Activated T-cell treated with anti-CD3 and anti-CD28 coated beads for 48 hours (primary cell): ENCODE measurements around the gene CPA3.

Experiments
- DNase-seq: peaks from one replicate; pipeline ENCODE4 v3.0.0-alpha.2; 2020; ENCODE audit warnings: low read depth

The CPA3 gene

DNA sequence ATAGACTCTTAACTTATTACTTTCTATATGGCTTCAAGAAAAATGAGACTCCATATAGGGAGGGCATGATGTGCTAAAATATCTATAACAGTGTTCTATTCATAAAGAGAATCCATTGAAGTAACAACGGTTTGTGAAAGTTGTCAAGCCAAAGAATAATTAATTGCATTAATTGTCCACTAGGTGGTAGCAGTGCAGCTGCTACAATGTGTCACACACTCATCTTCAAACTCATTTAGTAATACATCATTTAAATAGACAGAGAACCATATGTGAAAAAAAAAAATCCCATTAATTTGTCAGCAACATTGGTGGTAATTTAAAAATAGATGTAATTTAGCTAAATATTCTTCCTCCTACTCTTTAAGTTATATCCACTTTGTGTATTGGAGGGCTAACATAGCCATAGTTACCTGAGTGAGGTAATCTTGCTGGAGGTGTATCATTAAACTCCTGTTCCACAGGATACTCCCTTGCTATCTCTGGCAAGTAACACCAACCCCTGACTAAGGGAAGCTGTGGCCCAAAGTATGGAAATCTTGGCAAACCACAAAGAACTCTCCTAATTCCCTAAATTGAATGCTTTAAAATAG lies 3.7 kb upstream of the CPA3 start:
- DNase-seq, result no peak

DNA sequence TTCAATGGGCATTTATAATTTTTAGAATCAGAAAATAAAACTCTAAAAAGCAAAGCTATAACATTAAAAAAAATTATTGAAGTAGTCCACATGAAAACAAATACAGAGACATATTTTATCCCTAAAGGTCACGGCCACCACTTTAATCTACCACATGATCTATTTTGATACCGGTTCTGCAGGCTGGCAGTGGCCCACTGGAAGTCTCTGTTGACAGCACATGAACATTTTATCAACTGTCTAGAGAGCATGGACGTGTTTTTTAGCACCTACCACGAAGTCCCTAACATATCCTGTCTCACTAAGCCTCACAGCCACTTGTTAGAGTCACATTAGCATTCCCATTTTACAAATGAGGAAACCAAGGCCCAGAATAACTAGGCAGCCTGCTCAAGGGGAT lies 1.8 kb upstream of the CPA3 start:
- no peak for DNase-seq

DNA sequence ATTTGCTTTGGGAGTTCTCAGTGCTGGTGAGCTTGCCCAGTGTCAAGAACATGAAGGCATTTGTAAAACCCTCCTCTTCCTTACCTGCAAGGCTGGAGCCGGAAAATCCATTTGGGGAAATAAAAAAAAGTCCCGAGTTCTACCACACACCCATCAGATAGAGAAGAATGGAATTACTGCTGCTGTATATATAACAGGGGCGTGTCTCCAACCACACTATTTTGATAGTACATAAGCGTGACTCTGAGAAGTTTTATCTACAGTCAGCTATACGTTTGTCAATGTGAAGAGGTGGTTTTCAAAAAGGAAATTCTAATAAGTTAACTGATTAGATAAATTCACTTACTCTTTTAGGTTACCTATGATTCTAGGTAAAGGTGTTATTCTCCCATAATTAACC lies 1.3 kb upstream of the CPA3 start:
- no peak for DNase-seq

DNA sequence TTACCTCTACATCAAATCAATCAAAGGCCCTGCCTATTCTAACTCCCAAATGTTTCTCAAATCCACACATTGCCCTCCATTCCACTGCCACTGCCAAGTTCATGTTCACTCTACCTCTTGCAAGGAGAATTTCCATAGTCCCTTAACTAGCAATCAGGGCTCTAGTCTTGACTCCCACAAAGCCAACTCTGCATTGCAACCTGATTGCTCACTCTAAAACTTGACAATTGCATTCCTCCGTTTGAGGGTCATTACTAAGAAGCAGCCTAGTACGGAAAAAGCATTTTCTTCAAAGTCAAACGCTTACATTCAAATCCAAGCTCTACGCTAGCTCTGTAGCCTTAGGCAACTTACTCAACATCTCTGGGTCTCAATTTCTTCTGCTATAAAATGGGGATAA lies 1.2 kb downstream of the CPA3 start:
- no peak for DNase-seq

DNA sequence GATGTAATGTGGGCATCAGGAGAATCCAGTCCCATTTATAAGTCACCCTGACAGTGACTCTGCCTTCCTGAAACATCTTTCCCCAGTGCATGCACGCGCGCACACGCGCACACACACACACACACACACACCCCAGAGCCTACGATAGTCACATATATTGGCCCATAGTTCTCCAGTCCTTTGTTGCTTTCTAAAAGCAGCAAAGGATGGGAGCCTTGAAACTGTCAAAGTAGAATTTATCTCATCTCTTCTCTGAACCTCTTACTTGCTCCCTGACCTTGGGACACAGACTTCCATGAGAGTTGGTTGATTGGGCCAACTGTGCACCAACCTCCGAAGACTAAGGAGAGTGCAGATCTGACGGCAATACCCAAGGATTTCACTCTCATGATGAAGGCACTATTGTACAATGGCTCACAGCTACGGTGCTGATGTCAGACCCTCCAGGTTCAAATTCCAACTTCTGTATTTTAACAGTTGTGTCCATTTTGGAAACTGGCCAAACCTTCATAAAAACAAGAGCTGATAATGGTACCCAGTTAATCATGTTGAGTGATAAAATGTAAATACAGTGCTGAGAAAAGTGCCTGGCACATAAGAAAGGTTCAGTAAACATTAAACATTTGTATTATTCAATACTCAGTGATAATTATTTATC lies 8.3 kb downstream of the CPA3 start:
- DNase-seq, result no peak

DNA sequence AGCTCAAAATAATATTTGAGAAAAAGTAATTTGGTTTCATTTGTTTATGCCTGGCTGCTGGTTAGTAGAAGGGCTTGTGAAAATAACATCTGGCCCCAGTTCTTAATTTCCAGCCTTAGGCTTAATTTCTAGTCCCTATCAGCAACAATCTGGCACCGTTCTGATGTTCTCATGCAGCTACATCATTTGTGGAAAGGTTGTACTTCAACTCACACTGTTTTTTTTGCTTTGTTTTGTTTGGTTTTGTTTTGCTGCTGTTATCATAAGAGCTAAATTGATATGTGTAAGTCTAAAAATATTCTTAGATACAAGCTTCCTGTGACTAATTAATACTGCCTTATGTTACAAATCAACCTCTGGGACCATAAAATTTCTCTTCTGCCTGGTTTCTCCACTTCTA lies 8.9 kb downstream of the CPA3 start:
- no peak for DNase-seq

DNA sequence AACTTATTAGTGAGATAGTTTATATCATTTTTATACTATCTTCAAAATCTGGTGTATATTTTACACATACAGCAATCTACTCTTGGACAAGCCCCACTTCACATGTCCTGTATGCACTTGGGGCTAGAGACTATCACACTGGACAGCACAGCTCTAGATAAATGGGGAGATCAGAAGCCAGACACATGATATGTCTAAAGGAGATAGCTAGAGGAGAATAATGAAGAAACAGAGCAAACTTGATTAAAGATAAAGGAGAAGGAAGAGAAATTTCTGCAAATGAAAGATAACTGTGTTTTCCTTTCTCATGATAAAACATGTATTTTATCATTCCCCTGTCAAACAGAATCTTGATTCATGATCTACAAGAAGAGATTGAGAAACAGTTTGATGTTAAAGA lies 13.0 kb downstream of the CPA3 start:
- DNase-seq, result no peak

DNA sequence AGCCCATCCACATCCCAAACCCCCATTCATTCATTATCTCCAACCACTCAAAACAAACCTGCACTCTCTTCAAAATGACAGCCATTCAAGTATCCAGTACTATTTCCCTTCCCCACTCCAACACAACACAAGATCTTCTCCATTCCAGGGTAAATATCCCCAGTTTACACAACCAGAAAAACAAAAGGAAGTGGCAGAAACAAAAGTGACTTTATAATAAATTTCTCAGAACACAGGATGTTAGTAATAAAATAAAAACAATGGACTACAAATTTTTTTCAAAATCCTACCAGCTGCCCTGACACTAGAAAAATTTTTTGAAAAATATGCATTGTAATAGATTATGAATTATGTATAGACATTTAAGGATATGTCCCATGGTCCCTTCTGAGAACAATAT lies 14.2 kb downstream of the CPA3 start:
- DNase-seq, result no peak

DNA sequence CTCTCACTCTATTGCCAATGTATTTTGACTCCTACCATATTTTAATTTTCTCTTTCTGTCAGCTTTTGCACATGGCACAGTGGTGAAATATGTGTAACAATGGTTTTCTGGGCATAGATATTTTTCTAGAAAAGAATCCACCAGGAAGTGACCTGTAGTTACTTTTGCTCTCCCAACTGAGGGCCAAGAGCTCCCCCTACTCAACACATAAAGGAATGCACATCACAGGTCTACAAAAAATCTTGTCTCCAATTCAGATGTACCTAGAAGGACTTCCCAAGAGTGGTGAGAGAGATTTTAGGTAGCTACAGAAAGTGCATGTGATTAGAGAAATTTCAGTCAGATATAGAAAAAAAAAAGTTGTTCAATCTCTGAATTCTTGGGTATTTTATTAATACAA lies 15.6 kb downstream of the CPA3 start:
- no peak for DNase-seq

DNA sequence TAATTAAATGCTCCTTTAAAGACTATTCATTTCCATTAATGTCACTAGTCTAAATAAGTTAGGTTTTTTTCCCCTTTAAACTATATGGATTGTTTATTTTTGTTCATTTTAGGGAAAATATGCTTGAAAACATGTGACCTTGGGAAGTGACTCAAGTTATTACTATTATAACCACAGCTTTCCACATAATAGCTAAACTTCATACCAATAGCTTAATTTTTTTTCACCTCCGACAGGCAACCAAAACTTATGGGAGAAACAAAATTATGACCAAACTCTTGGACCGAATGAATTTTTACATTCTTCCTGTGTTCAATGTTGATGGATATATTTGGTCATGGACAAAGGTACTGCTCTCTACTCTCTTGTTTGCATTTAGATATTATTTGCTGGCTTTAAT lies 16.2 kb downstream of the CPA3 start:
- DNase-seq, result no peak

DNA sequence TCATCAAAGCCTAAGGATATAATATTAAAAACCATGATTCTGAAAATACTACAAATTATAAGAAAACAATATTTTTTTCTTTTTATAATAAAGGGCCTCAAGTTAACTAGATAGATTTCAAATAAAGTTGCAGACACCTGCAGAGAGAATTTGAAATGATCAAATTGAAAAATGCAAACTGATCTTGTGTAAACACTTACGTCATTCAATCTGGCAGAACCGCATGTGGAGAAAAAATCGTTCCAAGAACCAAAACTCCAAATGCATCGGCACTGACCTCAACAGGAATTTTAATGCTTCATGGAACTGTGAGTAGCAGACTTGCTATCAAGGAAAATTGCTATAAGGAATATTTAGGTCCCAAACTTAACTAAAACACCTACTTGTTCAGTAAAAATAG lies 17.2 kb downstream of the CPA3 start:
- DNase-seq, result no peak

DNA sequence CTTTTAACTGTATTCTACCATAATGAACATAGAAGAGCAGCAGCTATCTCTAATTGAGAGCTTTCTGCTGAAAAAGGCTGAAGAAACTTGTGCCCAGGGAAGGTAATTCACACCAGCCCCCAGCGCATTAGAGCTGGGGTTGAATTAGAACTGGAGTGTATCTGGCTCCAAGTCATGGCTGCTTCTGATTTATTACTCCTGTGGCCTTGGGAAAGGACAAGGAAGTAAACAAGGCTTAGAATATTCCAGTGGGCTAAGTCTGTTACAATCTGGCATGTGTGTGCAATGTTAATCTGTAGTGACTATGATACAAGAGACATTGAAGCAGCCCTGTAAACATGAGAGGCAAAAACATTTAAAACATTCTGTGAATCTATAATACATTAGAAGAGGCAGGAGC lies 18.1 kb downstream of the CPA3 start:
- DNase-seq, result no peak

DNA sequence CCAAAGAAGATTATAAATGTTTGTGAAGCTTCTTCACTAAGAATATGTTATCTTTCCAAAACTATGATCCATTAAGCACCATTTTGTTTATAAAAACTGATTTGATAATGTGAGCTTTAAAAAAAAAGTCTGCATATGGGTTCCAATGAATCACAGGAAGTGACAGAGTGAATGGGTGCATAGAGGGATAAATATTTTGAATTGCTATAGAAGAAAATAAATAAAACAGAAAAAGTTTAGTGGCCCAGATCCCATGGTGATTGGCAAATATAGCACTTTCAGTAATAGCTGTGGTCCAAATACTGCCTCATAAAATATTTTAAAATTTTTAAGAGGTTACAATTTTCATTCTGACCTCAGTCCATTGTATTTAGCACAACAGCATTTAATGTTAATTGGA lies 19.2 kb downstream of the CPA3 start:
- DNase-seq, result no peak

DNA sequence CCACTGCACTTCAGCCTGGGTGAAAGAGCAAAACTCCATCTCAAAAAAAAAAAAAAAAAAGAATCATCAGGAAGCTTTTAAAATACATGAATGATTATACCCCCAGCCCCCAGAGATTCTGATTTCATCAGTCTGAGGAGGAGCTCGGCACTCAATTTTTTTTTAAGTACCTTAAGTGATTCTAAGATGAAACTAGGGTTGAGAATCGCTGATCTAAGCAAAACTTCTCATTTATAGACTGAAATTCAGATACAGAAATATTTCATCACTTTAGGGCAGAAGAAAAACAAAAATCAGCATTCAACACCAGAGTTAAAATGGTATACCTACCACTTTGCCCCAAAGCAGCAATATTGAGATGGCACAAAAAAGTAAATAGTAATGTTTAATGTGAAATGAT lies 24.7 kb downstream of the CPA3 start:
- DNase-seq, result no peak

DNA sequence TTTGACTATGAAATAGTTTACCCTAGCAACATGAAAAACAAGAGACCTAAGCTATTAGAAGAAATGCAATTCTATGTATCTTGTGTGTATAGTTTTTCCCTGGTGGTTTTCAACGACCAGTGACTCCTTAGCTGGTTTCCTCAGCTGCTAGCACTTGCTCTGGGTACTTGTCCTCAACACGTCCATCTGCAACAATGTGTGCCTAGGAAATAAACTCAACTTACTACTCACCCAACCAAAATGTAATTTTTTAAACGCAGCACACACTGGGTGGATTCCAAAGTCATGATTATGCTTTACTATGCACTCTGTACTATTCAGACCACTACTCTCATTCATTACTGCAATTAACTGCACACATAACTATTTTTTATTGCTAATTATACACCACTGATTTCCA lies 31.0 kb downstream of the CPA3 start:
- no peak for DNase-seq

DNA sequence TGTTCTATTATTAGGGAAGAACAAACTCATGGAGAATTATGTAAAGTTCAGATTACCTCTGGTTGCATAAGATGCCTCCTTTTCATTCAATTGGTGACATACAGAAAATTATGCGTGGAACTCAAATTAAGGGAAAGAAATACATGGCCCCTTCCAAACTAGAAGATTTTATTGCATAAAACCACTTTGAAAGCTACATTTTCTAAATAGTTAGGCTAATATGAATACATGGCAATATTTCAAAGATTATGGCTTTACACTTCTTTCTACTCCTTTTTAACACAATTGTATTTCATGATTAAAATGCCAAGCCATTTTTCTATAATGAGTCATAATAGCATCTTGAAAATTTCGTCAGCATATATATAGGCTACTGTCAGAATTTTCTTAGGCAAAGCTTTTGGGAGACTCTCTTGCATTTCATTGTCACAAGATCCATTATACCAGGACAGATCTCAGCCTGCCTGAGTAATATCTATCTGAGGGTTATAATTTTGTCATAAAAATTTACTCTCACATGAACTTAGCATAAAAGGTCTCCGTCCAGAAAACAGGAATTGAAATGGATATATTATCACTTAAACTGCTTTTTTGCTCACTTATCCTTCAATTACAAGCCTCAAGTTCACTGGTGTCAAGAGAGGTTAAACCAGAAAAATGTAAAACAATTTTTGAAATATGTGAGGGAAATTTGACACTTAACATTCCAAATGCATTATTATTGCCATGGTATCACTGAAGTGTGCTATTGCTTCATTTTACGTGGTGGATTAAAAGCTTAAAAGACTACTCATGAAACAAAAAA lies 37.1 kb downstream of the CPA3 start:
- no peak for DNase-seq

DNA sequence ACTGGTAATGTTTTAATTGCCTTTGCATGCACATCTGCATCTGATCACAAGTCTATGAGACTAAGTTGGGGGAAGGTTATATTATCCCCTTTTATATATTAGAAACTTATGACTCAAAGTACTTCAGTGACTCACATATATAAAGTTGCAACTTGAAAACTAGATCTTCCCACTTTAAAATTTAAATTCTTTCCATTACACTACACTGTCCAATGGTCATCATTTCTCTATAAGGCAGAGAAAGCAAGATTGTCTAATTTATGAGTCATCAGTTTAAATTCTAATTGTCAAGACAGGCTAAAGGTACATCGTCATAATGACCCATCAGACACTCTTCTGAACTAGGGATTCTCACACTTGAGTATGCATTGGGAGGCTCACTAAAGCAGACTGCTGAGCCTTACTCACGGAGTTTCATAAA lies 37.9 kb downstream of the CPA3 start:
- DNase-seq, result no peak

DNA sequence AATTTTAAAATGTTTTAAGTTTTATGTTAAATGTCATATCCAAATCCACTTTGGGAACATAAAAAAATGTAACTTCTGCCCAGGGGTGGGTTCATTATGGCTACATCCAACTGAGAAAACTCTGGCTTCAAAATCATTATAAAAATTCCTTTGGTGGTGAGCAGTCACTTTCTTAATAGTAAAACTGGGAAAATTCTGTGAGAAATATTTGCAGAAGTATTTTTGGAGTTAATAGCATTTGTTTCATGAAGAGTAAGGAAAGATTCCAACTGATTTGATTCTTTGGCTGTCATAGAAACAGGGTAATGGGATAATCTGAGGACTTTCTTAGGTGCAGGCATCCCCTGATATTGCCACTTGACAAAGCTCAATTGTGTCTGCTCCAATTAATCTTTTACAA lies 38.8 kb downstream of the CPA3 start:
- DNase-seq, result no peak

DNA sequence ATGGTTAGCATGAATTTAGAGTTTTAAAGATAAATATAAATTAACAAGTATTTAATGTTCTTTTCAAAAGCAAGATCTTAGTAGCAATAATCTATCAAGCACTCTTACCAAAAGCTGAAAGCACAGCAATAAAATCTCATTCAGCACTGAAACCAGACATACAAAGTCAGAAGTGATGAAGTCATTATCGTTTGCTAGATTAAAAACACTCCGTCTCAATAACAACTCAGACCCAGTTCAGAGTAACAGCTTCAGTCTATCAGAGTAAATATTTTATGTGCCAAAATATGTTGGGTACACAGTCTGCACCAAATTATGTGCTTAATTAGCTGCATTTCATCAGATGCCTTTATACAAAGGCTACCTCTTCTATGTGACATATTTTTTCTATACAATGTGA lies 41.6 kb downstream of the CPA3 start:
- DNase-seq, result no peak

DNA sequence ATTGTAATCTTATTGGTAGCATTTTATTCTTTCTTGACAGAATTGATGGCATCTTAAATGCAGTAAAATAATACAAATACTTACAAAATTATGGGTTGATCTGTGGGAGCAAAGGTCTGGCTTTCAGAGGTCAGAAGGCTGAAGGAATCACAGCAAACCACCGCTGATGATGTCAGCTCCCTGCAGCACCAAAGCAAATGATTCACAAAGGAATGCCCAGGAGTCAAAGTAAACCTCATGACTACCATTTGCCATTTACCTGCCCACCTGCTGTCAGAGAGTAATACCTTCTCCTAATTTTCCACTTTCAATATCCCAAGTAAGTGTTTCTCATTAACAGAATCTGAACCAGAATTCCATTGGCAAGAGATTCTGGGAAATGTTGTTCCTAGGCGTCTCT lies 46.1 kb downstream of the CPA3 start:
- DNase-seq, result no peak

DNA sequence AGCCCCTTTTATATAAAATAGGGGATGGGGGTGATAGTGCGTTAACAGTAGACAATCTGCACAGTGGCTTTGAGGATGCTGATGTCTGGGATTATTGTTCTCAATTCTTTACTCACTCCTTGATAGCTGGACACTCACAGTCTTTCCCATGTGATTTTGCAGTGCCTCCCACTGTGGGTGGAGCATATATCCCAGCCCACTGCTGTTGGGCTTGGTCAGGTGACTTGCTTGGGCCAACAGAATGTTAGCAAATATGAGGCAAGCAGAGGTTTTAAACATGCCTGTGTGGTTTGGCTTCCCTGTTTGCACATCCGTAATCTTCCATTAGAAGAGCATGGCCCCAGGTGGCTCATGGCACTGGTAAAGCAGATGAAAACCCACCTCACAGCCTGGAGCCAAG lies 46.5 kb downstream of the CPA3 start:
- no peak for DNase-seq

DNA sequence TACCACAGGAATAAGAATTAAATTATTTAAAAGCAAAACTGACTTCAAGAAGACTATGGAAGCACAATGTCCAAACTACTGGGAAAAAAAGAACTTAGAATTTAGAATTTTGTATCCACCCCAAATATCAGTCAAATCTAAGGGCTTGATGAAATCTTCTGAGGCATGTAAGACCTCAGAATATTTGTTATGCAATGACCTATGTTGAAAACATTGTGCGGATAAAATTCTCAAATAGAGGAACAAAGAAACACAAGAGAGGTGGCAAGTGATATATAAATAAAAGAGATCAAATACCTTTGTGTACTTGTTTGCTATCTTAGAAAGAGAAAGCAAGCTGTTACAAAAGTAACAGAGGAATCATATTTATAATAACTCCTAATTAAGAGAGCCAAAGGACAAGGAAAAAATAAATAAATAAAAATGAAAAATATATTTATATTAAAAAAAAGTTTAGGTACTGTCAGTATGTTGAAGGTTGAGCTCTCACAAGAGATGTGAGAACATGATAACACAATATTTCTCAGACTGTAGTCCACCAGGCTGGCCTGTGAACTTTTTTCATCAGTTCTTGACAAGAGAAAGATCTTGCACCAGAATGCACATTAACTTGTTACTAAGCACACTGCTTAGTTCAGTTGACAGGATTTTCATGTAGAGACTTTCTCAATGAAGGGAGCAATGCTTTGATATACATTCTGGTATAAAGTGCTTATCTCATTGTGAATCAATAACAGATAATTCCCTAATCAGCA lies 50.0 kb downstream of the CPA3 start:
- no peak for DNase-seq

DNA sequence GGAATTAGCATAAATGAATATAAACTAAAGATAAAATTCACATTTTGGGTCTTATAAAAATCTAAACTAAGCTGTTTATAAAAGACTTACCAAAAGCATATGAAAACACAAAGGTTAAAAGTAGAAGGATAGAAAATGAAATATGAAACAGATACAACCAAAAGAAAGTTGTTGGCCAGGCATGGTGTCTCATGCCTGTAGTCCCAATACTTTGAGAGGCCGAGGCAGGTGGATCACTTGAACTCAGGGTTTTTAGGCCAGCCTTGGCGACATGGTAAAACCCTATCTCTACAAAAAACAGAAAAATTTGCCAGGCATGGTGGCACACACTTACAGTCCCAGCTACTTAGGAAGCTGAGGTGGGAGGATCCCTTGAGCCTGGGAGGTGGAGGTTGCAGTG lies 51.0 kb downstream of the CPA3 start:
- no peak for DNase-seq
